NT2/D1 (cell line): Measurements from ENCODE around the gene ARPC1B.

ENCODE experiments used
- DNase-seq: peaks from one replicate; pipeline ENCODE4 v3.0.0-alpha.2; 2011; ENCODE audit warnings: low read depth, low spot score
- H3K27me3 ChIP-seq: 2 replicates; pipeline ENCODE4 v1.6.0; 2011; ENCODE audit warnings: mild to moderate bottlenecking; ENCODE audit not compliant: insufficient read length, insufficient read depth
- H3K36me3 ChIP-seq: 2 replicates; pipeline ENCODE4 v1.6.1; 2011; ENCODE audit warnings: mild to moderate bottlenecking, low read length, mixed read lengths; ENCODE audit not compliant: insufficient read depth, insufficient read length
- H3K4me1 ChIP-seq: 2 replicates; pipeline ENCODE4 v1.5.1; 2011; ENCODE audit not compliant: insufficient read depth, insufficient read length
- H3K4me3 ChIP-seq: 2 replicates; pipeline ENCODE4 v1.5.1; 2011; ENCODE audit warnings: low read depth; ENCODE audit not compliant: insufficient read length
- H3K9ac ChIP-seq: 2 replicates; pipeline ENCODE4 v1.6.0; 2011; ENCODE audit warnings: low read depth; ENCODE audit not compliant: insufficient read length
- H3K9me3 ChIP-seq: 2 replicates; pipeline ENCODE4 v1.5.1; 2011; ENCODE audit warnings: mild to moderate bottlenecking, low read length; ENCODE audit not compliant: insufficient read depth
- SUZ12 ChIP-seq: IDR thresholded peaks from 2 replicates; pipeline ENCODE4 v1.6.1; 2011; ENCODE audit not compliant: insufficient read length, insufficient read depth; ENCODE audit errors: extremely low read depth
- YY1 ChIP-seq: IDR thresholded peaks from 2 replicates; pipeline ENCODE4 v1.6.1; 2011; ENCODE audit not compliant: insufficient read length, insufficient read depth
- ZNF274 ChIP-seq: IDR thresholded peaks from 2 replicates; pipeline ENCODE4 v1.6.1; 2011; ENCODE audit warnings: mild to moderate bottlenecking, low read depth, low read length

Gene ARPC1B

GRCh38 chr7:99359465-99360154 lies 14.9 kb upstream of the ARPC1B start:
- no peaks in the 10 kb centered on the region for H3K9me3 ChIP-seq
- H3K9ac ChIP-seq: no peak overlapping the region
- DNase-seq: peak; percentile 85
- H3K4me3 ChIP-seq: no peak overlapping the region
- H3K27me3 ChIP-seq: no peaks in the 10 kb centered on the region
- peaks cover 68% of the 10 kb centered on the region for H3K36me3 ChIP-seq
- H3K4me1 ChIP-seq: peaks cover 4% of the 10 kb centered on the region
- TF ChIP-seq ZNF274: no peak
- TF ChIP-seq SUZ12: no peak
- no peak for TF ChIP-seq YY1

DNA sequence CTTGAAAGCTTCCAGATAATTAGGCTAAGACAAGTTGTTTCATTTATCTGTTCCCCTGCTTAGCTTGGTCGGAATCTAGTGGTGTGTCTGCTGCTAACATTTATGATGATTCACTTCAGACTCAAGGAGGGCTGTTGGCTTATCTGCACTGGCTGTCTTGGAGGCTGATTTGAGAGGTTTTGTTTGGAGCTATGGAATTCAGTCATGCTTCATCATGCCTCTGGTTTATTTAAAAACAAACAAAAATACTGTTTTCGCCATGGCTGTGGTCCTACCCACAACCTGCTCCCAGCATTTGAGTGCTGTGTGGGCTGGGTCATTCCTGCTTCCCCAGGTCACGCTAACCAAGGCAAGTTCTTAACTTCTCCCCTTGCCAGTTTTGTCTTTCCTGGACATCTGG lies 11.7 kb upstream of the ARPC1B start:
- H3K4me1 ChIP-seq: peaks cover 4% of the 10 kb centered on the region
- no peak overlapping the region for H3K4me3 ChIP-seq
- no peak for DNase-seq
- peaks cover 73% of the 10 kb centered on the region for H3K36me3 ChIP-seq
- no peak overlapping the region for H3K9ac ChIP-seq
- no peaks in the 10 kb centered on the region for H3K9me3 ChIP-seq
- TF ChIP-seq YY1 (no peak), ZNF274 (no peak), SUZ12 (no peak)
- no peaks in the 10 kb centered on the region for H3K27me3 ChIP-seq

DNA sequence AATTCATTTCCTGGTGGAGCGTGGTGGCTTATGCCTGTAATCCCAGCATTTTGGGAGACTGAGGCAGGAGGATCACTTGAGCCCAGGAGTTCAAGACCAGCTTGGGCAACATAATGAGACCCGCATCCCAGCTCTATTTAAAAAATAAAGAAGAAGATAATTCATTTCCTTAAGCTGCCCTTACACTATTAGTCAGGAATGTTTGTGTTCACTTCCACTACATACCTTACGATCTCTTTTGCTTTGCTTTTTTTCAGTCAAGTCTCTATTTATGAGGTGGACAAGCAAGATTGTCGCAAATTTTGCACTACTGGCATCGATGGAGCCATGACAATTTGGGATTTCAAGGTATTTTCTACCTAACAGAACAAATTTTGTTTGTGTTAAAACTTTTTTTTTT lies 11.2 kb upstream of the ARPC1B start:
- Histone ChIP-seq H3K27me3 (no peaks in the 10 kb centered on the region), H3K9ac (no peak overlapping the region), H3K36me3 (peaks cover 68% of the 10 kb centered on the region), H3K9me3 (no peaks in the 10 kb centered on the region), H3K4me1 (peaks cover 4% of the 10 kb centered on the region), H3K4me3 (no peak overlapping the region)
- no peak for DNase-seq
- TF ChIP-seq SUZ12 (no peak), ZNF274 (no peak), YY1 (no peak)

- H3K9ac ChIP-seq: no peak overlapping the region
- DNase-seq: no peak
- peaks cover 54% of the 10 kb centered on the region for H3K36me3 ChIP-seq
- H3K4me3 ChIP-seq: no peak overlapping the region
- TF ChIP-seq ZNF274 (no peak), YY1 (no peak), SUZ12 (no peak)
- H3K4me1 ChIP-seq: peaks cover 12% of the 10 kb centered on the region
- H3K27me3 ChIP-seq: no peaks in the 10 kb centered on the region
- no peaks in the 10 kb centered on the region for H3K9me3 ChIP-seq
Observed at GRCh38 chr7:99365318-99366141, 9.0 kb upstream of the ARPC1B start.

DNA sequence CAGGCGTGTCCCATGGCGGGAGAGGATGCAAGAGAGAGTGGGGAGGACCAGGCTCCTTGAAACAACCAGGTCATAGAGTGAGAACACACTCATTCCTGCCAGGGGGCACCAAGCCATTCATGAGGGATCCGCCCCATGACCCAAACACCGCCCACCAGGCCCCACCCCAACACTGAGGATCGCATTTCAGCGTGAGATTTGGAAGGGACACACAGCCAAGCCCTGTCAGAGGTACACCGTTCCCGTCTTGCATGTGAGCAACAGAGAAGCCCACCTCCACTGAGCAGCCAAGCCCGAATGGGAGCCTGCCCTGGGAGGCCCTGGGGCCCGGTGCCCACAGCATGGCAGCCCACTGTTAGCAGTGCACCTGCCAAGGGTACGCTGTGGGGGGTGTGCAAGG lies 7.9 kb upstream of the ARPC1B start:
- Histone ChIP-seq H3K27me3 (no peaks in the 10 kb centered on the region), H3K36me3 (peaks cover 43% of the 10 kb centered on the region), H3K9ac (no peak overlapping the region), H3K9me3 (no peaks in the 10 kb centered on the region), H3K4me3 (no peak overlapping the region), H3K4me1 (peaks cover 12% of the 10 kb centered on the region)
- TF ChIP-seq YY1: no peak
- TF ChIP-seq ZNF274: no peak
- no peak for TF ChIP-seq SUZ12
- no peak for DNase-seq

- TF ChIP-seq YY1: no peak
- TF ChIP-seq ZNF274: no peak
- TF ChIP-seq SUZ12: no peak
- Histone ChIP-seq H3K27me3 (no peaks in the 10 kb centered on the region), H3K9ac (no peak overlapping the region), H3K4me1 (peaks cover 14% of the 10 kb centered on the region), H3K36me3 (peaks cover 30% of the 10 kb centered on the region), H3K4me3 (no peak overlapping the region), H3K9me3 (no peaks in the 10 kb centered on the region)
- DNase-seq: no peak
Observed at GRCh38 chr7:99368750-99369389, 5.7 kb upstream of the ARPC1B start.

DNA sequence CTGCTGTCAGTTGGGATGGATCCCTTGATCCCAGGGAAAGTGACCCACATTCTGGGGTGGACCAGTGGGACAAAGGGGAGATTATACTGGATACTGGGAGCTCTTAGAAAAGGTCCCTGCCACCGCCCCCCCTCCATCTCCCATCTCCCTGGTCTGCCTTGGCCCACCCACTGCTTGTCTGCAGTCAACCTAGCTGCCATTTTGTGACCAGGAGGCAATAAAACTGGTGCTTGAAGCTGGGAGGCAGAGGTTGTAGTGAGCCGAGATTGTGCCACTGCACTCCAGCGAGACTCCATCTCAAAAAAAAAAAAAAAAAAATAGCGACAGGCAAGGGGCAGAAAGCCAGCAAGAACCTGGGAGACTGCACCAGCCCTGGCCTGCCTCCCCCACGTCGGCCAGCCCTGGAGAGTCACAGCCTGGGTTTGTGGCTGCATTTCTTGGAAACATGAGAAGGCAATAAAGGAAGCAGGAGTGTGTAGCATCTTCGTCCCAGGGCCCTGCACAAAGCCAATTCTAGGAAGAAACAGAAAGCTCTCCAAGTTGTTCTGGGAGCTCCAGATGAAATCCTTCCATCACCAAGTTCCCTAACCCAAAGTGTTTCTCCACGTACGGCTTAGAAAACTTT lies 4.7 kb upstream of the ARPC1B start:
- TF ChIP-seq SUZ12: no peak
- no peak for TF ChIP-seq YY1
- no peak for TF ChIP-seq ZNF274
- H3K4me1 ChIP-seq: peaks cover 14% of the 10 kb centered on the region
- H3K36me3 ChIP-seq: peaks cover 21% of the 10 kb centered on the region
- H3K9me3 ChIP-seq: no peaks in the 10 kb centered on the region
- H3K9ac ChIP-seq: no peak overlapping the region
- no peaks in the 10 kb centered on the region for H3K27me3 ChIP-seq
- no peak overlapping the region for H3K4me3 ChIP-seq
- no peak for DNase-seq
